B cell (primary cell): Measurements from ENCODE around the gene SNRK.

ENCODE experiments used
- EZH2 ChIP-seq: IDR thresholded peaks from 2 replicates; pipeline ENCODE4 v1.6.1; 2012; ENCODE audit warnings: borderline replicate concordance, low read depth, mild to moderate bottlenecking, moderate library complexity, low read length; ENCODE audit not compliant: insufficient read depth, poor library complexity, severe bottlenecking
- TF ChIP-seq, protein P1 (sequence below): fragments of 200-600 bp; IDR thresholded peaks from one replicate; pipeline ENCODE4 v1.8.0; 2022; ENCODE audit warnings: antibody characterized with exemption, mild to moderate bottlenecking

DNA sequence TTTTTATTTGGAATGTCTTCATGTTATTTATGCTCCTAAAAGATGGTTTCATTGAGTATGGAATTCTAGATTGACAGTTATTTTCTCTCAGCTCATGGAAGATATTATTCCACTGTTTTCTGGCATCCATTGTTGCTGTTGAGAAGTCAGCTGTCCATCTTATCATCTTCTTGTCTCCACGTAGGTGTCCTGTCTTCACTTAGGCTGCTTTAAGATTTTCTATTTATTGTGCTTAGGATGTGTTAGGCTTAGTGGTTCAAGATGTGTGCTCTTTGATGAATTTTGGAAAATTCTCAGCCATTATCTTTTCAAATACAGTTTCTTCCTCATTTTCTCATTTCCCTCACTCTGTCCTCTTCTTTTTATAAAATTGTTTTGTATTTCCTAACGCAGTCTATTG, 52.0 kb downstream of the SNRK start:
- TF ChIP-seq, protein P1, sequence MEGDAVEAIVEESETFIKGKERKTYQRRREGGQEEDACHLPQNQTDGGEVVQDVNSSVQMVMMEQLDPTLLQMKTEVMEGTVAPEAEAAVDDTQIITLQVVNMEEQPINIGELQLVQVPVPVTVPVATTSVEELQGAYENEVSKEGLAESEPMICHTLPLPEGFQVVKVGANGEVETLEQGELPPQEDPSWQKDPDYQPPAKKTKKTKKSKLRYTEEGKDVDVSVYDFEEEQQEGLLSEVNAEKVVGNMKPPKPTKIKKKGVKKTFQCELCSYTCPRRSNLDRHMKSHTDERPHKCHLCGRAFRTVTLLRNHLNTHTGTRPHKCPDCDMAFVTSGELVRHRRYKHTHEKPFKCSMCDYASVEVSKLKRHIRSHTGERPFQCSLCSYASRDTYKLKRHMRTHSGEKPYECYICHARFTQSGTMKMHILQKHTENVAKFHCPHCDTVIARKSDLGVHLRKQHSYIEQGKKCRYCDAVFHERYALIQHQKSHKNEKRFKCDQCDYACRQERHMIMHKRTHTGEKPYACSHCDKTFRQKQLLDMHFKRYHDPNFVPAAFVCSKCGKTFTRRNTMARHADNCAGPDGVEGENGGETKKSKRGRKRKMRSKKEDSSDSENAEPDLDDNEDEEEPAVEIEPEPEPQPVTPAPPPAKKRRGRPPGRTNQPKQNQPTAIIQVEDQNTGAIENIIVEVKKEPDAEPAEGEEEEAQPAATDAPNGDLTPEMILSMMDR = no peak
- TF ChIP-seq EZH2 = no peak
